K562 (cell line): ENCODE measurements around the gene EFS. TPM values are rescaled to one million over a fixed set of nuclear protein-coding genes. Genes with fewer than 3 reads are reported as not detected.

Experiments used
- ATAC-seq: fragments of 200-7000 bp; cut with Tn5 transposase; 3 replicates; pipeline ENCODE4 v1.9.1; 2020; ENCODE audit warnings: moderate library complexity
- BruUV-seq: library from RNA; stranded (reverse); fragments of 400-500 nt; replicated peaks from 2 replicates; lab custom pipeline; 2021; lab: Mats Ljungman, UMichigan
- CTCF ChIA-PET: fragments of 300-600 bp; formaldehyde crosslinking; extraction: SDS; loops from one replicate; lab custom pipeline; 2021; ENCODE audit warnings: low intra/inter-chr PET ratio; lab: Yijun Ruan, JAX
- POLR2A ChIA-PET: fragments of 300-600, 350-650 bp; sonication (Branson Sonifier 250); formaldehyde crosslinking; extraction: SDS; loops from one replicate; lab custom pipeline; 2021; ENCODE audit warnings: antibody characterized with exemption, inconsistent platforms; lab: Yijun Ruan, JAX
- DNase-seq, 4 experiments: peaks; one replicate each; pipeline versions ENCODE4 v3.0.0 to v3.0.0-alpha.2; 2011 to 2018; ENCODE audit warnings: low spot score in 3 of 4, mixed read lengths in 3 of 4; ENCODE audit errors: extremely low read depth in 1 of 4
- FAIRE-seq: peaks from 2 replicates; lab custom pipeline; 2011; peaks lifted over from hg19 to GRCh38; lab: Jason Lieb, UNC
- H2AFZ ChIP-seq: 2 replicates; pipeline ENCODE4 v1.6.0; 2011; ENCODE audit warnings: low read depth, low read length, control low read depth, inconsistent platforms
- H3K27ac ChIP-seq: fragments of 200-600 bp; 3 replicates; pipeline ENCODE4 v1.8.0; 2011; ENCODE audit warnings: low read depth, mild to moderate bottlenecking, control low read depth, inconsistent platforms, low read length, moderate library complexity, mixed read lengths; ENCODE audit errors: extremely low read depth
- H3K27me3 ChIP-seq, 2 experiments: fragments of 300-600 bp in 1 of 2; 2 replicates in 1 of 2; 3 replicates in 1 of 2; pipeline versions ENCODE4 v1.6.0 to v1.8.0; 2011; ENCODE audit warnings: inconsistent platforms in 2 of 2, low read length in 2 of 2, mild to moderate bottlenecking in 1 of 2, mixed read lengths in 1 of 2, moderate library complexity in 1 of 2; ENCODE audit not compliant: control insufficient read depth in 2 of 2, insufficient read depth in 2 of 2
- H3K36me3 ChIP-seq: fragments of 300-600 bp; 3 replicates; pipeline ENCODE4 v1.8.0; 2011; ENCODE audit warnings: mild to moderate bottlenecking, low read length, inconsistent platforms; ENCODE audit not compliant: control insufficient read depth, insufficient read depth
- H3K4me1 ChIP-seq, 2 experiments: fragments of 200-600 bp in 1 of 2; replicated peaks in 1 of 2; 2 replicates in 1 of 2; 3 replicates in 1 of 2; pipeline versions ENCODE4 v1.5.1 to v1.8.0; 2011; ENCODE audit warnings: inconsistent platforms in 2 of 2, low read length in 2 of 2, mild to moderate bottlenecking in 1 of 2, mixed read lengths in 1 of 2, moderate library complexity in 1 of 2; ENCODE audit not compliant: control insufficient read depth in 2 of 2, insufficient read depth in 2 of 2
- H3K4me2 ChIP-seq: 2 replicates; pipeline ENCODE4 v1.6.1; 2011; ENCODE audit warnings: low read length, control low read depth, inconsistent platforms, mixed read lengths; ENCODE audit not compliant: insufficient read depth
- H3K4me3 ChIP-seq: fragments of 200-600 bp; sonication (generic), shearing (Covaris generic); 2 replicates; pipeline ENCODE4 v1.5.1; 2016; ENCODE audit warnings: control low read depth, inconsistent platforms
- H3K79me2 ChIP-seq: fragments of 200-600 bp; 3 replicates; pipeline ENCODE4 v1.8.0; 2011; ENCODE audit warnings: low read length, inconsistent platforms; ENCODE audit not compliant: control insufficient read depth, insufficient read depth
- H3K9ac ChIP-seq, 2 experiments: 2 replicates each; pipeline versions ENCODE4 v1.6.0 to v1.6.1; 2011; ENCODE audit warnings: low read depth in 2 of 2, low read length in 2 of 2, control low read depth in 1 of 2, inconsistent platforms in 1 of 2, mild to moderate bottlenecking in 1 of 2, mixed read lengths in 1 of 2; ENCODE audit not compliant: insufficient read depth in 1 of 2
- H3K9me1 ChIP-seq: one replicate; pipeline ENCODE4 v1.6.0; 2011; ENCODE audit warnings: inconsistent platforms, mild to moderate bottlenecking, low read length, moderate library complexity; ENCODE audit not compliant: control insufficient read depth, insufficient read depth
- H3K9me3 ChIP-seq: replicated peaks from 2 replicates; pipeline ENCODE4 v1.5.1; 2011; ENCODE audit warnings: low read depth, low read length, inconsistent platforms; ENCODE audit not compliant: control insufficient read depth, insufficient read depth
- H4K20me1 ChIP-seq: replicated peaks from 2 replicates; pipeline ENCODE4 v1.6.1; 2011; ENCODE audit warnings: low read length, inconsistent platforms, mixed read lengths; ENCODE audit not compliant: control insufficient read depth, insufficient read depth
- BCL6 ChIP-seq: fragments of 250-450 bp; sonication (Bioruptor Pico); IDR thresholded peaks from 2 replicates; pipeline ENCODE4 v1.4.0; 2020
- CAMTA2 ChIP-seq: fragments of 250-450 bp; sonication (Bioruptor Pico); conservative IDR thresholded peaks from 2 replicates; pipeline ENCODE4 v1.5.1; 2022
- CCNT2 ChIP-seq: IDR thresholded peaks from 2 replicates; pipeline ENCODE4 v1.6.1; 2011; ENCODE audit warnings: borderline replicate concordance, low read depth, mild to moderate bottlenecking, moderate library complexity, mixed read lengths, low read length; ENCODE audit not compliant: insufficient read length; ENCODE audit errors: extremely low read depth
- CREB1 ChIP-seq, 2 experiments: sonication (generic) in 1 of 2; formaldehyde crosslinking in 1 of 2; IDR thresholded peaks; 2 replicates each; pipeline versions ENCODE4 v1.6.1 to v1.8.0; 2012 to 2022; ENCODE audit warnings: inconsistent platforms in 1 of 2, mild to moderate bottlenecking in 1 of 2, missing genetic modification reagents in 1 of 2, moderate library complexity in 1 of 2
- DEAF1 ChIP-seq: fragments of 450-650 bp; formaldehyde crosslinking; IDR thresholded peaks from 2 replicates; pipeline ENCODE4 v1.4.0; 2020; ENCODE audit warnings: mild to moderate bottlenecking, moderate library complexity
- GATAD2A ChIP-seq: fragments of 450-650 bp; IDR thresholded peaks from 2 replicates; pipeline ENCODE4 v1.6.1; 2017
- HDAC2 ChIP-seq: fragments of 450-650 bp; IDR thresholded peaks from 2 replicates; pipeline ENCODE4 v1.6.1; 2016; ENCODE audit warnings: mild to moderate bottlenecking
- JUND ChIP-seq, 2 experiments: IDR thresholded peaks; 2 replicates in 1 of 2; 3 replicates in 1 of 2; pipeline ENCODE4 v1.6.1; 2011; ENCODE audit warnings: borderline replicate concordance in 2 of 2, low read depth in 2 of 2, low read length in 2 of 2, improper control_type of control experiment in 1 of 2, missing biosample characterization in 1 of 2, missing genetic modification characterization in 1 of 2, missing genetic modification reagents in 1 of 2
- L3MBTL2 ChIP-seq: fragments of 450-650 bp; IDR thresholded peaks from 2 replicates; pipeline ENCODE4 v1.6.1; 2016; ENCODE audit warnings: mild to moderate bottlenecking, moderate library complexity
- MAZ ChIP-seq, 2 experiments: fragments of 450-650 bp in 1 of 2; sonication (generic) in 1 of 2; formaldehyde crosslinking; IDR thresholded peaks in 1 of 2; conservative IDR thresholded peaks in 1 of 2; 2 replicates each; pipeline versions ENCODE4 v1.4.0 to v1.5.0; 2020; ENCODE audit warnings: mild to moderate bottlenecking in 1 of 2, missing genetic modification reagents in 1 of 2
- MNT ChIP-seq, 2 experiments: fragments of 450-650 bp; conservative IDR thresholded peaks; 2 replicates each; pipeline ENCODE4 v1.6.1; 2017; ENCODE audit warnings: mild to moderate bottlenecking in 2 of 2, moderate library complexity in 2 of 2
- POLR3A ChIP-seq: IDR thresholded peaks from 2 replicates; pipeline ENCODE4 v1.6.1; 2011; ENCODE audit warnings: borderline replicate concordance, mild to moderate bottlenecking, moderate library complexity; ENCODE audit not compliant: insufficient read length, insufficient read depth; ENCODE audit errors: extremely low read depth
- WGBS: fragments of 100-300 bp; shearing (Covaris generic); methylation state at CpG from one replicate; pipeline ENCODE4 v1.1.6; 2016; ENCODE audit warnings: low coverage, mixed read lengths; ENCODE audit not compliant: insufficient coverage; ENCODE audit errors: missing lambda C conversion rate; 5-methylcytosine and 5-hydroxymethylcytosine counted together
- in situ Hi-C: fragments of 300-500 bp; cut with MboI; formaldehyde crosslinking; loops from 4 replicates; pipeline ENCODE4 v1.15.0; 2018; ENCODE audit warnings: inconsistent platforms, mixed read lengths
- intact Hi-C: fragments of 100-400 bp; cut with micrococcal nuclease; formaldehyde crosslinking; loops from 2 replicates; pipeline ENCODE4 v1.14.2; 2022
- polyA plus RNA-seq, 8 experiments: library from polyadenylated mRNA; depleted of rRNA in 4 of 8; stranded (reverse) in 5 of 8; unstranded in 3 of 8; fragments of >200 nt; fragmentation: Nextera tagmentation in 2 of 8; fragmentation: Illumina TruSeq in 1 of 8; extraction: Ambion mirVana in 2 of 8; extraction: Trizol in 1 of 8; gene quantifications; 2 replicates each; pipeline versions ENCODE4 v1.2.1 to v1.2.3, GENCODE V29; 2011 to 2014; ENCODE audit warnings: inconsistent platforms in 1 of 8, missing spikeins in 1 of 8
- total RNA-seq, 7 experiments: library from RNA; depleted of rRNA in 6 of 7; stranded (reverse); fragments of >200 nt in 6 of 7; fragmentation: Illumina TruSeq in 2 of 7; extraction: Trizol in 2 of 7; gene quantifications; 2 replicates each; pipeline versions ENCODE4 v1.2.1 to v1.2.3, GENCODE V29; 2011 to 2021; ENCODE audit warnings: low replicate concordance in 1 of 7

EFS gene
- total and polyA plus RNA-seq, 9 of the 15 experiments (the other 6 are each of a cell fraction or from before 2014, with no cell fraction given), result 0.01 to 0.03 TPM; not detected in 7

- FAIRE-seq (peak; percentile 51), DNase-seq (peak; percentile 65 to 81 (median 74)), ATAC-seq (peak; percentile 49)
- peak overlapping the region; percentile 68 for H2AFZ ChIP-seq
- peak overlapping the region; percentile 98 for H3K4me2 ChIP-seq
- peak overlapping the region; percentile 90 for H3K4me3 ChIP-seq
- in situ Hi-C loops, result no loop called here
- peak overlapping the region; percentile 95 for H3K27ac ChIP-seq
- BruUV-seq, result no TSS peak
- H3K79me2 ChIP-seq, result peaks cover 34% of the 10 kb centered on the region
- no peaks in the 10 kb centered on the region; the same call in 1 of the 2 replicates for H4K20me1 ChIP-seq
- no peaks in the 10 kb centered on the region for H3K9me3 ChIP-seq
- intact Hi-C loops, result loop anchor here (2.0 to 10.0 kb wide), 4 partner anchors 15 to 233 kb away; partner anchors contain the start of genes BCL2L2, THTPA and ZFHX2
- no peaks in the 10 kb centered on the region for H3K9me1 ChIP-seq
- ChIA-PET POLR2A (interaction anchor here (0.6 to 3.9 kb wide), 30 partner anchors 9 to 502 kb away, joined by 3 to 30 read pairs (median 4); partner anchors contain the start of genes HAUS4, HOMEZ, MYH7 and PPP1R3E), CTCF (interaction anchor here (0.7 to 1.1 kb wide), 2 partner anchors 57 to 202 kb away, joined by 3 to 4 read pairs; no protein-coding TSS in a partner anchor)
- WGBS, result under 1% methylated on average over 24 of the region's 64 CpGs
- H3K9ac ChIP-seq, result peak overlapping the region; percentile 97 to 100
- H3K27me3 ChIP-seq, result no peaks in the 10 kb centered on the region
- peaks cover 11 to 17% of the 10 kb centered on the region in 2 experiments; a peak in 4 of 5 replicates for H3K4me1 ChIP-seq
- peaks cover 58% of the 10 kb centered on the region; the same call in 2 of the 3 replicates for H3K36me3 ChIP-seq
- TF ChIP-seq BCL6 (CRISPR knock-in tag) (no peak), POLR3A (no peak), MNT (conservative IDR thresholded peaks at IDR 0.05) (peak in 1 of 2 experiments; percentile 15; a peak in 1 of 4 replicates), CCNT2 (peak; percentile 74), CREB1 (IDR thresholded peaks at IDR 0.05) (no peak), CREB1 (CRISPR knock-in tag; IDR thresholded peaks at IDR 0.05) (no peak), HDAC2 (0 out of 2 replicates have a peak, but pooled peaks have one; percentile 25), CAMTA2 (no peak), MAZ (CRISPR knock-in tag; conservative IDR thresholded peaks at IDR 0.05 in 1 of 2, IDR thresholded peaks at IDR 0.05 in 1 of 2) (no peak; a peak in 1 of 4 replicates), JUND (IDR thresholded peaks at IDR 0.05; ENCODE audit: borderline replicate concordance, low read depth, low read length) (no peak), JUND (tag; IDR thresholded peaks at IDR 0.05; ENCODE audit: borderline replicate concordance, low read depth, low read length) (0 out of 3 replicates have a peak, but pooled peaks have one; percentile 21), GATAD2A (no peak), DEAF1 (CRISPR knock-in tag) (no peak), L3MBTL2 (peak; percentile 21; the same call in 1 of the 2 replicates)
Measured at GRCh38 chr14:23321572-23322547, 43.1 kb downstream of the EFS start.
